SK-N-SH (cell line): Measurements from ENCODE around the gene DLL3.
"Not testable (repeated sequence)": the region's sequence is repeated elsewhere in the genome, so short reads cannot be mapped to it uniquely, and the experiment has no call there.

Experiments
- CTCF ChIP-seq: fragments of 200-600 bp; sonication (generic); IDR thresholded peaks from 2 replicates; pipeline ENCODE4 v1.6.1; 2017; ENCODE audit warnings: antibody characterized with exemption, mild to moderate bottlenecking, moderate library complexity
- EZH2phosphoT487 ChIP-seq: fragments of 200-600 bp; sonication (generic); IDR thresholded peaks from 2 replicates; pipeline ENCODE4 v1.6.1; 2017; ENCODE audit warnings: low read depth, mixed run types, mild to moderate bottlenecking, antibody characterized with exemption, moderate library complexity, borderline replicate concordance
- POLR2AphosphoS5 ChIP-seq: IDR thresholded peaks from 2 replicates; pipeline ENCODE4 v1.6.1; 2012; ENCODE audit warnings: low read depth, low read length
- TAF1 ChIP-seq: IDR thresholded peaks from 2 replicates; pipeline ENCODE4 v1.6.1; 2012; ENCODE audit warnings: low read depth, mild to moderate bottlenecking, low read length, moderate library complexity, borderline replicate concordance

GRCh38 chr19:39451257-39451656 lies 47.5 kb upstream of the DLL3 start:
- TF ChIP-seq CTCF, TAF1, EZH2phosphoT487, POLR2AphosphoS5: not testable (repeated sequence)
